ENCODE data around the gene KCTD2. TPM values are rescaled to one million over a fixed set of nuclear protein-coding genes. Genes with fewer than 3 reads are reported as not detected.

Gene KCTD2
- total and polyA plus RNA-seq, 2 of the 13 experiments (the other 11 are each of a cell fraction or from before 2014, with no cell fraction given): 28.3 to 32.6 TPM

DNA sequence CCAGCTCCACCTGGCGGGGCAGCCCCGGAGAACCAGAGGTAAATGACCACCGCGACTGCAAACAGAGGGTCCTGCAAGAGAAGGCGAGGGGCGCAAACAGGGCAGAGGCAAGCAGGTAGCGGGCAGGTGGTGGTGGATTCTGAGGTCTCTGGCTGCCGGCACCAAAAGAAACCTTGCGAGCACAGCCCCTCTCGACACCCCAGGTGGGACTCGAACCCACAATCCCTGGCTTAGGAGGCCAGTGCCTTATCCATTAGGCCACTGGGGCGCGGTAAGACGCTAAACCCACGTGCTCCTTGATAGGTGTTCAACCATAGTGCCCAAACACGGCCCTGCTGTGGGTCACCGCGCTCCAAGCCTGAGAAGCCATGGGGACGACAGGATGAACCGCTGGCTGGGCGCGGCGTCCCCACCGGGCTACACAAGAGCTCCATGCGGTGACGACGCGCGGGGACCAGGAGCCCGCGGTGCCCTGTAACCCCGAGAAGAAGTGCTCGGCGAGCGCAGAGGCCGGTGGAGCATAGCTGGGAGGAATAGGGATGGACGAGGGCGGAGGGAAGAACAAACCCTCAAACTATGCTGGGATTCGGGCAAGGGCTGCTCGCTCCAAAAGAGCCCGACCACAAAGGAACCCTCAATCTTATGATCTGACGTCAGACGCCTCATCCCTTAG is 12.7 kb upstream of the KCTD2 start (continued):
- TF ChIP-seq HOMEZ (CRISPR knock-in tag; IDR thresholded peaks at IDR 0.05; ENCODE audit: low read depth) (no peak; the same call in 1 of the 2 replicates), CBX5 (CRISPR knock-in tag; IDR thresholded peaks at IDR 0.05; ENCODE audit: borderline replicate concordance) (peak; percentile 82; the same call in 1 of the 2 replicates), MTA1 (CRISPR knock-in tag; IDR thresholded peaks at IDR 0.05; ENCODE audit: borderline replicate concordance) (0 out of 2 replicates have a peak, but pooled peaks have one; percentile 59), CENPBD1 (CRISPR knock-in tag; IDR thresholded peaks at IDR 0.05; ENCODE audit: borderline replicate concordance, low read depth) (0 out of 2 replicates have a peak, but pooled peaks have one; percentile 37), ZFX (CRISPR knock-in tag; IDR thresholded peaks at IDR 0.05; ENCODE audit: low read depth) (peak; percentile 81; the same call in 1 of the 2 replicates), TEAD2 (CRISPR knock-in tag; IDR thresholded peaks at IDR 0.05) (no peak; the same call in 1 of the 2 replicates), ZNF761 (CRISPR knock-in tag; conservative IDR thresholded peaks at IDR 0.05) (no peak), ZNF709 (CRISPR knock-in tag; IDR thresholded peaks at IDR 0.05) (peak; percentile 91; the same call in 1 of the 2 replicates), ZNF234 (CRISPR knock-in tag; conservative IDR thresholded peaks at IDR 0.05) (0 out of 2 replicates have a peak, but pooled peaks have one; percentile 3), YY1 (IDR thresholded peaks at IDR 0.05; ENCODE audit: insufficient read depth, insufficient replicate concordance, low read depth, low read length) (peak; percentile 74), RBM22 (optimal IDR thresholded peaks at IDR 0.05; ENCODE audit: low read length) (no peak), ATF1 (CRISPR knock-in tag; IDR thresholded peaks at IDR 0.05) (no peak), ARNT2 (CRISPR knock-in tag; IDR thresholded peaks at IDR 0.05; ENCODE audit: low read depth) (peak; percentile 60; the same call in 1 of the 2 replicates), RFX1 (IDR thresholded peaks at IDR 0.05) (no peak; the same call in 1 of the 2 replicates), EHMT2 (IDR thresholded peaks at IDR 0.05; ENCODE audit: borderline replicate concordance, low read depth, low read length) (peak; percentile 15; the same call in 1 of the 2 replicates), PITX1 (CRISPR knock-in tag; IDR thresholded peaks at IDR 0.05) (peak; percentile 92), MIXL1 (CRISPR knock-in tag; IDR thresholded peaks at IDR 0.05) (peak; percentile 83), ZNF704 (CRISPR knock-in tag; IDR thresholded peaks at IDR 0.05; ENCODE audit: borderline replicate concordance) (0 out of 2 replicates have a peak, but pooled peaks have one; percentile 82), HMGA1 (CRISPR knock-in tag; conservative IDR thresholded peaks at IDR 0.05) (no peak), U2AF2 (IDR thresholded peaks at IDR 0.05; ENCODE audit: low read depth, low read length) (no peak)
- TF ChIP-seq, protein P1, sequence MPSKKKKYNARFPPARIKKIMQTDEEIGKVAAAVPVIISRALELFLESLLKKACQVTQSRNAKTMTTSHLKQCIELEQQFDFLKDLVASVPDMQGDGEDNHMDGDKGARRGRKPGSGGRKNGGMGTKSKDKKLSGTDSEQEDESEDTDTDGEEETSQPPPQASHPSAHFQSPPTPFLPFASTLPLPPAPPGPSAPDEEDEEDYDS (CRISPR knock-in tag; IDR thresholded peaks at IDR 0.05): peak; percentile 80
- TF ChIP-seq, protein P2, sequence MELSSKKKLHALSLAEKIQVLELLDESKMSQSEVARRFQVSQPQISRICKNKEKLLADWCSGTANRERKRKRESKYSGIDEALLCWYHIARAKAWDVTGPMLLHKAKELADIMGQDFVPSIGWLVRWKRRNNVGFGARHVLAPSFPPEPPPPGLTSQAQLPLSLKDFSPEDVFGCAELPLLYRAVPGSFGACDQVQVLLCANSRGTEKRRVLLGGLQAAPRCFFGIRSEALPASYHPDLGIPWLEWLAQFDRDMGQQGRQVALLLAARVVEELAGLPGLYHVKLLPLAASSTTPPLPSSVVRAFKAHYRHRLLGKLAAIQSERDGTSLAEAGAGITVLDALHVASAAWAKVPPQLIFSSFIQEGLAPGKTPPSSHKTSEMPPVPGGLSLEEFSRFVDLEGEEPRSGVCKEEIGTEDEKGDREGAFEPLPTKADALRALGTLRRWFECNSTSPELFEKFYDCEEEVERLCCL (CRISPR knock-in tag; IDR thresholded peaks at IDR 0.05; ENCODE audit: borderline replicate concordance): no peak; the same call in 1 of the 2 replicates
- TF ChIP-seq, protein P3, sequence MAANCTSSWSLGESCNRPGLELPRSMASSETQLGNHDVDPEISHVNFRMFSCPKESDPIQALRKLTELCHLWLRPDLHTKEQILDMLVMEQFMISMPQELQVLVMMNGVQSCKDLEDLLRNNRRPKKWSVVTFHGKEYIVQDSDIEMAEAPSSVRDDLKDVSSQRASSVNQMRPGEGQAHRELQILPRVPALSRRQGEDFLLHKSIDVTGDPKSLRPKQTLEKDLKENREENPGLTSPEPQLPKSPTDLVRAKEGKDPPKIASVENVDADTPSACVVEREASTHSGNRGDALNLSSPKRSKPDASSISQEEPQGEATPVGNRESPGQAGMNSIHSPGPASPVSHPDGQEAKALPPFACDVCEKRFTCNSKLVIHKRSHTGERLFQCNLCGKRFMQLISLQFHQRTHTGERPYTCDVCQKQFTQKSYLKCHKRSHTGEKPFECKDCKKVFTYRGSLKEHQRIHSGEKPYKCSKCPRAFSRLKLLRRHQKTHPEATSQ (CRISPR knock-in tag; IDR thresholded peaks at IDR 0.05; ENCODE audit: borderline replicate concordance): peak; percentile 91

Measured in HepG2 (cell line).